ENCODE data around the gene CBL.

DNA sequence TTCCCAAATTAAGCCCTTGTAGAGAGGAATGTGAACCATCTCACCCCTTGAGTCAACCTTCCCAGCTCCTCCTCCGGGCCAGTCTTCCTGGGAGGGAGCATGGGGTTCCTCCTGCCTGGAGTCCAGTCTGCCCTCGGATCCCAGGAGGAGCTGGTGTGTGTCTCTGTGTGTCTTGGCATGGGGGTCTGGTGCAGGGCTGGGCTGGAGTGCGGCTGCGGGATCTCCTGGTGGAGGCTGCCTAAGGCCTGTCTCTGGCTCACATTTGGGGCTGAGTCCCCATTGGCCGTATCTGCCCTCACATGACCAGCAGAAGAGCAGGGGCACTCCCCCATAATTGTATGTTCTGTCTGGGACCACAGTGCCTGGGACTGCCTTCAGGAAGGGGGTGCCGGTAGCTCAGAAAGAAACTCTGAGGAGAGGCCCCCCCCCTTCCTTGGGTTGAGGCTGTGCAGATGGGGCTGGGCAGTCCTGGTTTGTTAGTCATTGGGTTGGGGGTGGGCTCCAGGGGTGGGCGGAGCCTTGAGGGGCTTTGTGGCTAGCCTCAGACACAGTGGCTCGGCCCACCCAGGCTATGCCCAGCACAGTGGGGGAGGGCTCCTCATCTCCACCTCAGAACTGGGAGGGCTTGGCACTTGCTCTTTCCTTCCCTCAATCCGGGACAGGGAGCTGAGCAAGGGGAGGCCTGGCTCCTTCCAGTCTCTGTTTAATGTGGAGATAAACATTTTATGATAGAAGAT is 131.6 kb downstream of the CBL start:
- TF ChIP-seq, protein P1, sequence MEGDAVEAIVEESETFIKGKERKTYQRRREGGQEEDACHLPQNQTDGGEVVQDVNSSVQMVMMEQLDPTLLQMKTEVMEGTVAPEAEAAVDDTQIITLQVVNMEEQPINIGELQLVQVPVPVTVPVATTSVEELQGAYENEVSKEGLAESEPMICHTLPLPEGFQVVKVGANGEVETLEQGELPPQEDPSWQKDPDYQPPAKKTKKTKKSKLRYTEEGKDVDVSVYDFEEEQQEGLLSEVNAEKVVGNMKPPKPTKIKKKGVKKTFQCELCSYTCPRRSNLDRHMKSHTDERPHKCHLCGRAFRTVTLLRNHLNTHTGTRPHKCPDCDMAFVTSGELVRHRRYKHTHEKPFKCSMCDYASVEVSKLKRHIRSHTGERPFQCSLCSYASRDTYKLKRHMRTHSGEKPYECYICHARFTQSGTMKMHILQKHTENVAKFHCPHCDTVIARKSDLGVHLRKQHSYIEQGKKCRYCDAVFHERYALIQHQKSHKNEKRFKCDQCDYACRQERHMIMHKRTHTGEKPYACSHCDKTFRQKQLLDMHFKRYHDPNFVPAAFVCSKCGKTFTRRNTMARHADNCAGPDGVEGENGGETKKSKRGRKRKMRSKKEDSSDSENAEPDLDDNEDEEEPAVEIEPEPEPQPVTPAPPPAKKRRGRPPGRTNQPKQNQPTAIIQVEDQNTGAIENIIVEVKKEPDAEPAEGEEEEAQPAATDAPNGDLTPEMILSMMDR (IDR thresholded peaks at IDR 0.05), result no peak
- TF ChIP-seq POLR2A (IDR thresholded peaks at IDR 0.05), result no peak
- peak in 1 of 2 donors; percentile 2 for TF ChIP-seq POLR2AphosphoS5 (IDR thresholded peaks at IDR 0.05; ENCODE audit: insufficient read depth in 1 of 2, low read depth in 1 of 2)
